CD4-positive, alpha-beta T cell treated with Interleukin-4 for 4 hours (primary cell): ENCODE data around the gene H2BK1.
A peak's percentile ranks its signal among the peaks of the same experiment; 100 is the strongest.

Source experiments
- DNase-seq: peaks from one replicate; pipeline ENCODE4 v3.0.0-alpha.2; 2020

The H2BK1 gene

DNA sequence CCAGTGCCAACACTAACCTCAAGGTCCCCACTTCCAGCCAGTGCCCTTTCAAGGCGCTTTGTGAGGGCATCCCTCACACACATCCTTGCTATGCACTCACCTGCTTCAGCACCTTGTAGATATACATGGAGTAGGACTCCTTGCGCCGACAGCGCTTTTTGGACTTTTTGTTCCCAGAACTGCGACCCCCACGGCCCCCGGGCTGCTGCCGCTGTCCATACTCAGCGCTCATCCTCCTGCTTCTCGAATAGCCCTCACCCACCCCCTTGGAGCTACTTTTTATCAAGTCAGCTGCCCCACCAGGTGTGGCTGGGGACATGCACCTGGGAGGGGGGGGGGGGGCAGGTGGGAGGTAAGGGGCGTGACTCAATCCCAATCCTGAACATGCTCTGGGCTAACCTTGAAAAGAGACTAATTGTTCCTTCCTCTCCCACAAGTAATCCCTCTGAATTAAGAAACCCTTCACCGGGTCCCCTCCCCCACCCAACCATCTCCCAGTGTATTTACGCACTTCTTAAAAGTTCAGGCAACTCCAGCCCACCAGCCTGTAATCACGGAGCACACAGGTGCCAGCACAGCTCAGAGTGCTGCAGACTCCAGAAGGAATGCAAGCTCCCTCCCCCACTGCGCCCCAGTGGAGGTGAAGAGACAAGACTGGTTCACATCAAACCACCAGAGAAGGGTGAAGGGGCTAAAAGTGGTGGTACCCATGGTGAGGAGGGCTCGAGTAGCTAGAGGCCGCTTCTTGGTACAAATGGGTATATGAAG lies at the start of gene H2BK1:
TSS of gene H2BK1 (minus strand) at position 402 of the 768 bp plus-strand sequence. CDS start at position 232, 170 bp downstream.
- DNase-seq, result no peak

DNA sequence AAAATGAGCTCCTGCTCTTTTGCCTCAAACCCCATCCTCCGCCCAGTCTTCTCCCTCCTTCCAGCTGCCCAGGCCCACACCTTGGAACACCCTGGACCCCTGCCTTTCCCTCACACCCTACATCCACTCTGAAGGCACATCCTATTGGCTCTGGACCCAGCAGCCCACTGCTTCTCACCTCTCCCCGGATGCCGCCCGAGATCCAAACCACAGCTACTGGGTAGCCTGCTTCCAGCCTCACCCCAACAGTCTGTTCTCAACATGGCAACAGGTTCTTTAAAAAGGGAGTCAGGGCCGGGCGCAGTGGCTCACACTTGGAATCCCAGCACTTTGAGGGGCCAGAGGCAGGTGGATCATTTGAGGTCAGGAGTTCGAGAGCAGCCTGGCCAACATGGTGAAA lies 47.7 kb upstream of the H2BK1 start:
- no peak for DNase-seq

DNA sequence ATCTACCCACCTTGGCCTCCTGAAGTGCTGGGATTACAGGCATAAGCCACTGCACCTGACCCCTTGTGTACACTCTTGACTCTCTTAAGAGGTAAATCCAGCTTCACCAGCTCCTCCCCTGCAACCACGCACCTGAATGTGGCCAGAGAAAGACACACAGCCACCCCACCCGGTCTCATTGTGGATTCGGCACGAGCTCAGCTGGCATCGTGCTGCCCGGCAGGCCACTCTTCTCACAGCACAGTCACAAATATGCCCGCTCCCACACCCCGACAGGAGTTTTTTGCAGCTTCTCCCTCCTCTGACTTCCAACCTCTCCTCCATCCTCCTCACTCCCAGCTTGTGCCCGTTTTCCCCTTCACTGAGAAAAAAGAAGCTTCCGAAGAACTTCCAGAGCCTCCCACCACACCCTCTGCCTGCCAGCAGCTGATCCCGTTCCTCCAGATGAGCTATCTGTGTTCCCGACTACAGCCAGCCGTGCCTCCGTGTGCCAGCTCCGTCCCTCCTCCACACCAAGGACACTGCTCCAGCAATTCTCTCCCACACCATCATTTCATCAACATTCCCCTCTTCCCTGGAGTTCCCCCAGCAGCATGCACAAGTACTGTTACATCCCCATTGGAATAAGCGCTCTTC lies 46.2 kb upstream of the H2BK1 start:
- no peak for DNase-seq

DNA sequence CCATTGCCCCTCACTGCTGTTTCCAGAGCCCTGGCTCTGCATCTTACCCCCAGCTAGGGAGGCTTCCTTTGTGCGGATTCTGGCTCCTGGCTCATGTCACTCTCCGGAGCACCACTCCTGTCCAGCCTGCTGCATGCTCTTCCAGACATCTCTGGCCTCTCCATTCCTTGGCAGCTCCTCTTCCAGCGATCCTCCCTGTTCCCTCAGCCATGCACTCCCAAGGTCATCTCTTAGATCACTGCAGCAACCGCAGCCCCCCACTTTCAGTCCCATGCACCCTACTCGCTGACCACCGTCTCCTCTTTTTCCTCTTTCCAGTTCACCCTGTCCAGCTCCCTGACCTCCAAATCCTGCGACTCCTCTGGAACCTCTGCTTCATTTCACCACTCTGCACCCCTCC lies 45.1 kb upstream of the H2BK1 start:
- no peak for DNase-seq

DNA sequence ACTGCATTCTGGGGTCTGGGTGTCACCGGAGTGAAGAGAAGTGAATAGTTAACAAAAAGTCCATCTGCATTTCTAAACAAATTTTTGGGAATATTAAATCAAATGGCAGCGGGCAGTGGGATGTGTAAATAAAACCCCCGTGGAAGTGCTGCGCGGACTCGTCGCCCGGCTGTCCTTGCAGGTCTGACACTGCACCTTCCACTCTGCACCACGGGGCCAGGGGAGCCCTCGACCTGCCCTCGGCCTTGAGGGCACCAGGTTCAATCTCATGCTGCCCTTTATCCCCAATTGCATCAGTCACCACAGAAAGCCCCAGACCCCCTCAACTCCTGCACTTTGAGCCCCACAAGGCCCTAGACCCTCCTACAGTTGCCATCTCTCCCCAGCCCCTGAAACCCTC lies 44.6 kb upstream of the H2BK1 start:
- DNase-seq, result no peak

DNA sequence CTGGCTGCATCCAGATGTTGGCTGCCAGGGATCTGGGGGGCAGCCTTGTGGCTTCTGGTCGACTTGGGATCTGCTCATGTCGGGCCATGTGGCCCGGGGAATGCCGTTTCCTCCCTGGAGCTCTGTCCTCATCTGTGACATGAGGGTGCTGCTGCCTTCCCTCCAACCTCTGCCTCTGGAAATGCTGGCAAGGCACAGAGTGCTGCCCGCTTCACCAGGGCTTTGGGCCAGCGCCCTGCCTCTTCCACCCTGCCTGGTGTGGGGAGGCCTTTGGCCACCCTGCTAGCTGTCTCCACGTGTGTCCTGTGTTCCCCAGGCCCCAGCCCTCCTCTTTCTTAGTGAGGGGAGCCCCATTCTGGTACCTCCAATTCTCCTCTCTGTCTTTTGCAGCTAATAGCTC lies 44.0 kb upstream of the H2BK1 start:
- DNase-seq, result no peak

DNA sequence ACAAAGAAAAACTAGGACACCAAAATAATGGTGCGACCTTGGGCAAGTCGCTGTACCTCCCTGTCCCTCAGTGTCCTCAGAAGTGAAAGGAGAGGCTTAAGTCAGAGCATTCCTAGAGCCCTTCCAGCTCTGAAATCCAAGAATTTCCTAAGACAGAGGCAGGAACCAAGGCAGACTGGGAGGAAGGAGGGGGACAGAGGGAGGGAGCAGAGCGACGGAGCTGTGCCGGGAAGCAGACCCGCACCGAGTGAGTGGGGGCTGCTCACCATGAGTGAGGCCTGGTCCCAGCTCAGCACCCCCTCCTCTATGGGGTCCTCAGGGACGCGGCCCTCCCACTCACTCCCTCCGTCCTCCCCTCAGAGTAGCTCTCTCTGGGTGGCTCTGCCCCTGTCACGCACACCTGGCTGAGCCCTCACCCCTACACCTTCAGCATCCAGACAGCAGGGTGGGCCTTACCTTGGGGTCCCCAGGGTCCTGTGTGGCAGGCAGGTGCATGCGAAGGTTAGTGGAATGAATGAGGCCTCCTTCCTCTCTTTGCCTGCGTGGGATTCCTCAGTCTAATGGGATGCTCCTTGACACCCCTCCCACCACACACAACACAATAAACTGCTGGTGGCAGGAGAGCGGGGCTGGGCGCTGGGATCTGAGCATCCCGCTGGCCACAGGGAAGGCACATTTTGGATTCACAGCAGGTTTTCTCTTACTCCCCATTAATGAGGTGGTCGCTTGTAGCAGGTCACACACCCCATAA lies 42.8 kb upstream of the H2BK1 start:
- no peak for DNase-seq

DNA sequence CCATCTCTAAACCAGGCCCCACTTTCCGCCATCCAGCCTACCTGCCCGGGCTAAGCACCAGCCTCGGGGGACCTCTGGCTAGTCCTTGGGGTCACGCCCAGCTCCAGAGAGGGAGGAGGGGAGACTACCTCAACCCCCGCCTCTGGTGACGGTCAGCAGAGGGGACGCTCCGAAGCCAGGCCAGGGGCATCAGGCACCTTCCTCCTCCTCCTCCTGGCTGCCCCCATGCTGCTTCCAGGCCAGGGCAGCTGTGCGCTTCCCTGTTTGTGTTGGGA lies 42.2 kb upstream of the H2BK1 start:
- no peak for DNase-seq

DNA sequence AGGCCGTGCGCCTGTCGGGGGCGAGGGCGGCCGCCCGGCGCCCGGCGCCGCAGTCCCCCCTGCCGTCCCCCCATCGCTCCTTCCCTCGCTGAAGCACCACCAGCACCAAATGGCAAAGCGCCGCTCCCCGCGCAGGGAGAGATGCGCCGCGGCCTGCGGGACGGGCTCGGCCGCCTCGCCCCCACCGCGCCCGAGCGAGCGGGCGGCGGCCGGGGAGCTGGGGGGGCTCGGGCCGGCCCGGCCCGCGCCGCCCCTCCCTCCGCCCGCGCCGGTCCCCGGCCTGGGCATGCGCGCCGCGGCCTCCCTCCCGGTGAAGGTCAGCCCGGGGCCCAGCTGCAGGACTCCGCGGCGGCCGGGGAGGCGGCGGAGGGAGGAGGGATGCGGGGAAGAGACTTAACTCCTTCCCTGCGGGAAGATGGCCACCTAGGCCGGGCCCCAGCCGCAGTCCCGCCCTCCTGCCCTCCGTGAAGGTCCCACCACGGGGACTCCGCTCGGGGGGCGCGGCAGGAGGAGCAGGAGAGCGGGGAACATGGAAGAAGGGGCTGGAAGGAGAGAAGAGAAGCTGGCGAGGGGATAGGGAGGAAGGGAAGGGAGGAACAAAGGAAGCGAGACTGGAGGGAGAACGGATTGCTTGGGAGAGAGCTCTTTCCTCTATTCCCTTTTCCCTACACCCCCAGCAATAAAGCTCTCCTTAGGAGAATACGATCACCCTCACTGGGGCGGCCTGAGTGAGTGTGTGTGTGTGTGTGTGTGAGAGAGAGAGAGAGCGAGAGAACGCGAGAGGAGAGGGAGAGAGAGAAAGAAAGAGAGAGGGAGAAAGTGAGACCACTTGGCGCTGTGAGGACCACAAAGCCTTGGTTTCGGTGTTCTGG lies 41.6 kb upstream of the H2BK1 start:
- DNase-seq, result no peak

DNA sequence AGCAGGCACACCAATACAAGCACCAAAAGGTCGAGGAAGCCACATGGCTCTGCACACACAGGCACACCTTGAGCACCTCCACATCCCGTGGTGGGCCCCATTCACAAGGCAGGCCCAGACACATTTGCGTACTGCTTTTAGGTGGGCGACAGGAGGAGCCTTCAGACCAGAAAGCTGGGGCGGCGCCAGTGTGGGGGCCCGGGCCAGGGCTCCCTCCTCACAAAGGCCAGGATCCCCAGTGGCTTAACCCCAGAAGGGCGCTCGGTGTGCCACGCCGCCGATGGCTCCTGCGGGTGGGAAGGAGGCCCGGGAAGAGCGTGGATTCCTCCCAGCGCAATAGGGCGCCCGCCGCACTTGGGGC lies 41.0 kb upstream of the H2BK1 start:
- DNase-seq, result no peak

DNA sequence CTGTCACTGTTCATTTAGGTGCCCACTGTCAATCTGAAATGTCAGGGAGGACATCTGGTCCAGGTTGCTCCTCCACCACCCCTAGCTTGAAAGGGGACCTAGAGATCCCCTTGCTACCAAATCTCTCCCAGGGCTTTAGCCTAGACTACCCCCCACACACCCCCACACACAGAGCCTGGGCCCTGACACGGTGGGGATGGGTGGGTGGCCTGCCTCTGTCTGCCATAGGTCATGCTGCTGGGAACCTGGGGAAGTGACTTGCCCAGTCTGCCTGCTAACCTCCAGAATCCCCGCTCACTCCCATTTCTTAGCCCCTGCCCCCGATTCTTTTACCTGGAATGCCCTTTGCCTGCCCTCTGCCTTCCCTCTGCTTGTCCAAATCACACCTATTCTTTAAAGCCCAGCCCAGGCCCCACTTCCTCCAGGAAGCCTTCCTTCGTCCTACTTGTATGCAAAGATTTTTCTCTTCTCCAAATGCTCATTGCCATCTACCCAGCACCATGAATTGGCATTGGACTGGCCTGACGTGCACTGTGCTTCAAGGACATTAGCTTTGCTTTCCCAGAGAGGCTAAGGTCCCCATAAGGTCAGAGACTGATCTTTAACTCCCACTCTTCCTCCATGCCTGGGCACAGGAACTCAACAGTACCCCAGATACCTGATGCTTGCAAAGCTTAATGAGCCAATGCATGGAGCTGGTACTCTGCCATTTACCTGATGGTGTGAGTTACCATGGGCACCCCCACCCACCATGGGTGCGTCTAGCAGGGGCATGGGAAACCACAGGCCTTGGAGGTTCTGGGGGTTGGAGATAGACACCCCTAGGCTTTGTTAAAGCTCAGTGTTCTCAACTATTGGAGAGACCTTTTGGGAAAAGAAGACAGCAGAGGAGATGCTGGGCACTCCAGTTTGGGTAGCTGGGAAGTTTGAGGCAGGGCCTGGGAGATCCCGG lies 40.2 kb upstream of the H2BK1 start:
- no peak for DNase-seq

DNA sequence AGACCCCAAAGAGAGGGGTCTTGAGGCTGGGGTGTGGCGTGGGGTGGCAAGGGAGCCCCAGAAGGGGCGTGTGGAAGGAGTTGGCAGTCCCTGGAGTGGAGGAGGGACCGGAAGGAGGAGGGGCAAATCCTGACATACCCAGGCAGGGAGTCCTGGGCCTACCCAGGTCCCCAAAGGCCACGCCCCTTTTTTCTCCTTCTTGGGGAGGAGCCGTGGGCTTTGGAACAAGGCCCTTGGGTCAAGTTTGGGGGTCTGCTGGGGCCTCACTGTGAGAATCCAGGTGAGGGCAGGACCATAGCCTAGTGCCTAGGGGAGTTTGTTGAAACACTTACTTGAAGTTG lies 39.4 kb upstream of the H2BK1 start:
- no peak for DNase-seq

DNA sequence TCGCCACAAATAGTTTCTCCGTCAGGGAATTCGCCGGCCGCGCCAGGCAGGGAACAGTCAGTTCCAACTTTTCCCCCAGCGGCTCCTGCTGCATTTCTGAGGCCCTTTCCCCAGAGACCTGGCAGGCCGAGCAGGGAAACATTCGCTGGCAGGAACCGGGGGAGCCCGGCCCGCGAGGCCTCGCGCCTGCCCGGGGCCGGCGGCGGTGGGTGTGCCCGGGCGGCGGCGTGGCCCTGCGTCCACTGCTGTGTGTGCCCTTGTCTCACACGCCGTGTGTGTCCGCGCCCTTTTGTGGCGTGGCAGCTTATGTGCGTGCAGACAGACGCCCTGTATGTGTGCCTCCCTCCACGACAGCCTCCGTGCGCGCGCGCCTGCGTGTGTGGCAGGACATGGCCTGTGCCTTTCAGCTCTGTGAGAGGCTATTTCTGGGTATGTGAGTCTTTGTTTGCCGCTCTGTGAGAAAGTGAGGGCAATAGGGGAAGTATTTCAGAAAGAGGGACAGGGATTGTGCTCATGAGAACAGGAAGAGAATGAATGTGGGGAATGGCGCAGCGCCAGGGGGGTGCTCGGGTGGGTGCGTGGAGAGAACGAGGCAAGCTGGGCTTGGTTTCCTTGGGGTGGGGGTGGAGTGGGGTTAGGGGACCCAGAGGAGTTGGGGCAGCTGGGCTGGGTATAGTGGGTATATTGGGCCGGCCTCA lies 38.9 kb upstream of the H2BK1 start:
- DNase-seq, result no peak

DNA sequence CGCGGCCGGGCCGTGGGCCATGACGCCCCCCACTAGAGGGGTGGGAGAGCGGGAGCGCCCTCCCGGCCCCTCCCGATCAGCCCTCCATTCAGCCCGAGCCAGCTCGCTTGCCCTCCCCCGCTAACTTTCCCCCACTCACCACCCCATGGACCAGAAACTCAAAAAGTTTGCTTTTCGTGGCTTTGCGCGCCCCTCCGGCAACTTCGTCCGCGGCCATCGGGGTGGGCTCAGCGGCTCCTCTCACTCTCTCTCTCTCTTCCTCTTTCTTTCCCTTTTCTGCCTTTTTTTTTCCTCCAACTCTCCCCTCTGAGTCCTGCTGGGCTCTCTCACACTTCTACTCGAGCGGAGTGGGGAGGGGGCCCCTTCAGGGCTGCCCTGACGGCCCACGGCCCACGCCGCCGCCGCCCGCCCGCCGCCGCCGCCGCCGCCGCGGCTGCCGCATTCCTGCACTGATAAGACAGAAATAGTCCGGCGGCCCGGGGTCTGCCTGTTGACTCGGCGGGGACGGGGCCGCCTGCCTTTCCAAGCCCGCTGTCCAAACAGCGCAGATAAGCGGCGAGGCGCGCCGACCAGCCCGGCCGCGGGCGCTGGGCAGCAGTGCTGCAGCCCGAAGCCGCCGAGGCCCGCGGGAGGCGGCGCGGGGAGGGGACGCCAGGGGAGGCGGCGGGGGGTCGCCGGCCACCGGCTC lies 38.2 kb upstream of the H2BK1 start, which contains the start of gene SMARCD3:
TSS of gene SMARCD3 (minus strand) at position 349 of the 688 bp plus-strand sequence. CDS start at position 217, 132 bp downstream.
- DNase-seq, result no peak

DNA sequence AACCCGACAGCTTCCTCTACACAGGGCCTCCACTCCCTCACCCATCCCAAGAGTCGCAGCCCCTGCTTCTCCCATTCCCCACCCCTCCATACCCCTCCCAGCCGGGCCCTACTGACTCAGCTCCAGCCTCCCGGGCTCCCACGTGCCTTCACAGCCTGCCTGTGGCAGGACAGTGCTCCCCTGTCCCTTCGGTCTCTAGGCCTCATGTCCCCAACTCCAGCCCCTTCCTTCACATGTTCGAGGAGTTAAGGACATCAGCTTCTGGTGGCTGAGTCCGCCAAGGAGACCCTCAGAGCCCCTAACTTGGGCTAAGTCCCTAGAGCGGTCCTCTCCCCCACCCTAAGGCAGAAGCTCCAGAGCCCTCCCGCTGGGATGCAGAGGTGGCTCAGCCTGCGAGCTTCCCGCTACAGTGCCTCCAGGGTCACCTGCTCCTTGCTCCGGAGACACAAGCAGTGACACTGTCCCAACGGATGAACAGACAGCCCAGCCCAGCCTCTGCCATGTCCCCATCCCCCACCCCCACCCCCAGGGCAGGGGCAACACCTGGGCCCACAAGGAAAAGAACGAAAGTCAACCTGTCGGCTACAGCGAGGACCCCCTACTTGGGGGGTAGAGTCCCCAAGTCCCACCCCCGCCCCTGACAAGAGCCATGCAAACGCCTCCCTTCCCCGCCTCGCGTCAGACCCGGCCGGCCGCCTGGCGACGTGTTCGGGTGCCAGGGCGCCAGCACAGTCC lies 37.5 kb upstream of the H2BK1 start:
- no peak for DNase-seq

DNA sequence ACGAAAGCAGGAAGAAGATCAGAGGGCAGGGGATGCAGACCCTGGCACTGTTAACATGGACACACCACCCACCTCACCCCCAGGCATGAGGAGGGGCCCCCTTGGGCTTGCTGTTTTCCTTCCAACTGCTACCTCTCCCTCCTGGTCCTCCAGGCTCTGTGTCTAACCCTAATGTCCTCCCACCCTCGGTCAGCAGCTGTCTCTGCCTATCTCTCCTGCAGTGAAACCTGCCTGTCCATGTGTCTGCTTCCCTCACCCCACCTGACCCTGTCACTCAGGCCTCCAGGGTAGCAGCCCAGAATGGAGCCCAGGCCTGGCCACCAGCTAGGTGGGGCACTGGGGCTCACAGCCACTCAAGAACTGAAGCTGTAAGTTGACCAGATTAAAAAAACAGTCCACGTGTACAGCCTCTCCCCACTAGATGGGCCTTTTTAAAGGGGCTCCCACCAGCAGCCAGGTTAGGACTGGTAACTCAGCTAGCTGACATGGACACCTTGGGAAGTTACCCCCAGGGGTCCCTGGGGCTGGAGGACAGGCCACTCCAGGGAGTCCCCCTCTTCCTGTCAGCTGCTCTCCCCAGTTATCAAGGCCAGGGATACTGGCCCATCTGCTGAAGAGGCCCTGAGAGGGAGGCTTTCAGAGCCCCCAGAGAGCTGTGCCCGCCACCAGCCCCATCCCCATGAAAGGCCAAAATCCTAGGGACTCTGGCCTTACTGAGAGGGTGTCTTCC lies 36.7 kb upstream of the H2BK1 start:
- DNase-seq, result no peak

DNA sequence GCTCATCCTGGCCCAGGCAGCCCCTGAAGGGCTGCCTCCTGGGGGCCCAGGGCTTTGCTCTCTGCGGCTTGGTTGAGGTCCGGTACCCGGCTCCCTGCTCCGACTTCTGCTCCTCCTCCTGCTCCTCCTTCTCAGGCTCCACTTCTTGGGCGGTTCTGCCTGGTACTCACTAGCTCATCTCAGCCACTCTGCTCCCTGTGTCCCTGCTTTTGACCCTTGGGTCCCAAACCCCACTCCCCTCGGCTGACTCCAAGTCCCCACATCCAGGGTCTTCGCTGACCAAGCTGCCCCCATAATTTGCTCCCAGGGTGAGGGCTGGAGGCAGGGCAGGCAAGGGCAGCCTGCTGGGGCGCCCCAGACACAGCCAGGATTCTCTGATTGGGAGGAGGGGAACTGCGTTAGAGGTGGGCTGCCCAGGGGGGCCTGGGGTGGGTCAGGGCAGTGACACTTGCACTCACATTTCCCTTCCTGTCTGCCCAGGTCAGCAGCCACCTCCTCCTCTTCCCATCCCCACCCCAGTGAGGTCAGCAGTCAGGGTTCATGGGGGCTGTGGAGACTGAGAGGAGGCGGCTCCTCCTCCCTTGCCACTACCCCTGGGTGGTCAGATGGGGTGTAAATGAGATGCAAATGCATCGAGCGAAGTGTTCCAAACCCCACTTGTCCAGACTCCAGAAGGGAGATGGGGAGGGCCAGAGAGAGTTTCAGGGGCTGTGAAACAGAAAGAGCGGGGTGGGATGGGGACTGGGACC lies 36.0 kb upstream of the H2BK1 start:
- no peak for DNase-seq

DNA sequence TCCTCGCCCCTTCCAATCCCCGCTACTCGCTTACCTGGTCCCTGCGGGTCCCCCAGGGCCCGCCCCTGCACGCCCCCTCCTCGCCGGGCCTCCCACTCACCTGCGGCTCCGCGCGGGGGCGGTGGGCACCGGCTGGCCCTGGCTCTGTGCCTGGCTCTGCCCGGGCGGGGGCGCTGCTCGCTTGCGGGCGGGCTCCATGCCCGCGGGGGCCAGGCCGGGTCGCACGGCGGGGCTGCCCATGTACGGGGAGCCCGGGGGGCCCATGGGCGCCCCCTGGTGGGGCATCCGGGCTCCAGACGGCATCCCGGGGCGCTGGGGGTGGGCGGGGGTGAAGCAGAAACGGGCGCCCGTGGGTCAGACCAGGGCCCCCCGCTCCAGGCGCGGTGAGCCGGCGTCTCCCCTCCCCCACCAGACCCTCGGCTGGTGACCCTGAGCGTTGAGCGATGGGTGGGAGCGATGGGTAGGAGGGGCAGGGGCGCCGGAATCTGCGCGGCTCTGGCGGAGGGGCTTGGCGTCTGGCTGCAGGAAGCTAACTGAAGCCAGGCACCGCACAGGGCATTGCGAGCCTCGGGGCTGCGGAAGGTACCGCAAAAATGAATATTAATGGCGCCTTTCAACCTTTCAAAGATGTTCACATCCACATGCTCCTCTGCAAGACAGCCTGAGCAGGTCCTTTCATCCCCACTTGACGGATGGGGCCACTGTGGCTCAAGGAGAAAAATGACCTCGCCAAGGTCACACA lies 35.2 kb upstream of the H2BK1 start:
- DNase-seq, result peak; percentile 39
